ENCODE data around the gene RHBDF1. TPM values are rescaled to one million over a fixed set of nuclear protein-coding genes. Genes with fewer than 3 reads are reported as not detected.

The RHBDF1 gene
- total and polyA plus RNA-seq, 4 donors: 1.8 to 6.2 (median 3.5) TPM

GRCh38 chr16:102060-102855, 29.8 kb upstream of the RHBDF1 start:
- H3K4me3 ChIP-seq (ENCODE audit: low read depth in 1 of 3, low read length in 3 of 3): no peak overlapping the region
- no peak for TF ChIP-seq ATF3 (IDR thresholded peaks at IDR 0.05)
- peak; percentile 97 for TF ChIP-seq NR2F2 (IDR thresholded peaks at IDR 0.05)
- no peak for TF ChIP-seq ZBTB33 (IDR thresholded peaks at IDR 0.05)
- TF ChIP-seq HNF4A (conservative IDR thresholded peaks at IDR 0.05): peak; percentile 16 to 39
- TF ChIP-seq RAD21 (IDR thresholded peaks at IDR 0.05): no peak
- no peak for TF ChIP-seq GABPA (IDR thresholded peaks at IDR 0.05 in 1 of 2, conservative IDR thresholded peaks at IDR 0.05 in 1 of 2)
- TF ChIP-seq YY1 (IDR thresholded peaks at IDR 0.05): no peak
- TF ChIP-seq HNF4G (IDR thresholded peaks at IDR 0.05): no peak
- peak; percentile 50 to 56 for TF ChIP-seq RXRA (IDR thresholded peaks at IDR 0.05)
- no peak for TF ChIP-seq REST (IDR thresholded peaks at IDR 0.05)
- no peak for TF ChIP-seq CTCF (IDR thresholded peaks at IDR 0.05; ENCODE audit: low read depth, low read length, missing input control)
- no peak for TF ChIP-seq FOXA1 (IDR thresholded peaks at IDR 0.05)
- TF ChIP-seq EGR1 (IDR thresholded peaks at IDR 0.05; ENCODE audit: low read depth in 2 of 2): no peak
- TF ChIP-seq TAF1 (conservative IDR thresholded peaks at IDR 0.05): no peak
- peak; percentile 79 for TF ChIP-seq SP1 (IDR thresholded peaks at IDR 0.05)
- no peak for TF ChIP-seq MAX (IDR thresholded peaks at IDR 0.05)
- H3K9me3 ChIP-seq (ENCODE audit: control insufficient read depth in 4 of 4, low read length in 3 of 4): no peaks in the 10 kb centered on the region
- WGBS: 57% methylated on average over 19 of the region's 19 CpGs
- peaks cover 12 to 40% (median 29%) of the 10 kb centered on the region in 4 donors for H3K4me1 ChIP-seq (ENCODE audit: control insufficient read depth in 4 of 4, insufficient read depth in 4 of 4, low read length in 3 of 4)
- H3K27ac ChIP-seq (ENCODE audit: low read depth in 1 of 2, low read length in 2 of 2): peak overlapping the region; percentile 72 to 76
- no peak for DNase-seq (ENCODE audit: low spot score)
- H3K27me3 ChIP-seq (ENCODE audit: control insufficient read depth in 4 of 4, insufficient read depth in 4 of 4, low read length in 3 of 4): no peaks in the 10 kb centered on the region
- peaks cover 0 to 2% (median 0%) of the 10 kb centered on the region in 4 donors for H3K36me3 ChIP-seq (ENCODE audit: control insufficient read depth in 4 of 4, insufficient read depth in 3 of 4, low read depth in 1 of 4, low read length in 3 of 4)
- H3K9ac ChIP-seq (ENCODE audit: low read depth in 1 of 2, low read length in 2 of 2): no peak overlapping the region
